ENCODE data around the gene F11. TPM values are rescaled to one million over a fixed set of nuclear protein-coding genes. Genes with fewer than 3 reads are reported as not detected.
A peak's percentile ranks its signal among the peaks of the same experiment; 100 is the strongest.
"Not testable (repeated sequence)": the region's sequence is repeated elsewhere in the genome, so short reads cannot be mapped to it uniquely, and the experiment has no call there.

Gene F11
- total RNA-seq, 1 experiment from 2014 or later: not detected

DNA sequence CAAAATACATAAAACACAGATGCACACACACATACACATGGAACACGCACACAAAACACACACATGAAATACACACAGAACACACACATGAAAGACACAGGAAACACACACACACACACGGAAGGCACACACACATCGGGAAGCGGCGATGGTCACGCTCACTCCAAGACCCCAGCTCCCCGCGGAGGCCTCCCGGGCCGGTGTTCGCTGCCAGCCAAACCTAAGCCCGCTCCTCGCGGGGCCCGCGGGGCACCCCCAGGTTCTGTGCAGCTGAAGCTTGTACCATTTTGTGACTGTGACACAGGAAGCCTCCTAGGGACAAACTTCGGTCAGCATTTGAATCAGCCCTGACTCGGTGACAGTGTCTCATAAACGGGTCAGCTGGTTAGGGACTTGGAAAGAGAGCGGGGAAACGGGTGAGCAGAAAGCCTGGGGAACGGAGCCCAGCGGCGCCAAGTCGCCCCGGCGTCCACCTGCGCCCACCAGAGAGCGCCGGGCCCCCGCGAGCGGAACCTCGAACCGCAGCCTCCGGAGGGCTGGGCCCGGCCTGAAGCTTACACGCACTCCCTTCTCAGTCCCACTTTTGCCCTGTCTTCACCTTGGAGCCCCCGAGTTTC lies 32.1 kb downstream of the F11 start:
- DNase-seq (ENCODE audit: low spot score): no peak

DNA sequence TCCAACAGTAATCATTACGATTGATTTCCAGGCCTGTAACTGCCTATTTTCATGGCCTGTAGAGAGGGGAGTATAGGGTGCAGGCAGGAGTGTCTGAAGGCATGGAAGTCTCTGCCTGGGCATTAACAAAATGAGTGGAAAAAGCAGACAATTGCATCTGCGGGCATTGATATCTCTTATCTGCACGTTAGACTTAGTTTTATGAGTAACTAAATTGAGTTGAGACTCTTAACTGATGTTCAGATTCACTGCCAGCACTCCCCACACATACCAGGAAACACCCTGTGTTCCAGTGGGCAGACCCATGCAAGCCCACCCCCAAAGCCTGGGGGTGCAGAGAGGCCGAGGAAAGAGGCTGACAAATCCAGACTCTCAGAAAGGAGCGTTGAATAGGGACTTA lies 33.3 kb downstream of the F11 start:
- no peak for DNase-seq (ENCODE audit: low spot score)

DNA sequence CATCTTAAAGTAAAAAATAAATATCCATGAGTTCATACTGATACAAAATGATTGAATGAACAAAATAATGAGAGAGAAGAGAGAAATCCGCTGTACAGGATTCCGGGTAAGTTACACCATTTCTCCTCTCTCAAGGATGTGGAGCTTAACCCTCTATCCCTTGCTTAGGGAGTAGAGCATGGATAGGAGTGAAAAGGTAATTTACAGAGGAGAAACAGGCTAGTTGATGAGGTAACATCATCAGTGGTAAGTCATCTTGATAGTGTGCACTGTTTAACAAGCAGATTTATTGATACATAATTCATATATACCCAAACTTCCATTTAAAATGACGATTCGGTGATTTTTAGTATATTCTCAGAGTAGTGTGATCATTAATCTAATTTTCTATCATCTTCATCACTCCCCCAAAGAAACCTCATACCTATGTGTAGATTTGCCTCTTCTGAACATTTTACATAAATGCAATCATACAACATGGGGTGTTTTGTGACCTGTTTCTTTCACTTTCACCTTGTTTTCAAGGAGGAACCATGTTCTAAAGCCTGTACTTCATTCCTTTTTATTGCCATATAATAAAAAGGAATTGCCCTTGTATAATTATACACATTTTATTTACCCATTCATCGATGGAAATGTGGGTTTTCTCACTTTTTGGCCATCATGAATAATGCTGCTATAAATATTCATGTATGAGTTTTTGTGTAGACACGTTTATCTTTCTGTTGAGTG lies 34.8 kb downstream of the F11 start:
- DNase-seq (ENCODE audit: low spot score): no peak

DNA sequence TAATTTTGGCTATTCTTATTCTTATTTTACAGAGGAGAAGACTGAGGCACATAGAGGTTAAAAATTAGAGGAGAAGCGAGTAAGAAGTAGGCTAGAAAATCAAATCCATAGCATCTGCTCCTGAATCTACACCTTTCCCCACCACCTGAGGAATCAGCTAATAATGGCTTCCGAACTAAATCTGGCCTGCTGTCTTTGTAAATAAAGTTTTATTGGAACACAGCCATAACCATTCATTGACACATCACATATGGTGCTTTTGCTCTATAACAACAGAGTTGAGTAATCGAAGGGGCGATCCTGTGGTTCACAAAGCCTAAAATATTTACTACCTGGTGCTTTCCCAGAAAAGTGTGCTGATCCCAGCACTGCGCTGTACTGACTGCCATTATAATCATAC lies 38.2 kb downstream of the F11 start:
- no peak for DNase-seq (ENCODE audit: low spot score)

DNA sequence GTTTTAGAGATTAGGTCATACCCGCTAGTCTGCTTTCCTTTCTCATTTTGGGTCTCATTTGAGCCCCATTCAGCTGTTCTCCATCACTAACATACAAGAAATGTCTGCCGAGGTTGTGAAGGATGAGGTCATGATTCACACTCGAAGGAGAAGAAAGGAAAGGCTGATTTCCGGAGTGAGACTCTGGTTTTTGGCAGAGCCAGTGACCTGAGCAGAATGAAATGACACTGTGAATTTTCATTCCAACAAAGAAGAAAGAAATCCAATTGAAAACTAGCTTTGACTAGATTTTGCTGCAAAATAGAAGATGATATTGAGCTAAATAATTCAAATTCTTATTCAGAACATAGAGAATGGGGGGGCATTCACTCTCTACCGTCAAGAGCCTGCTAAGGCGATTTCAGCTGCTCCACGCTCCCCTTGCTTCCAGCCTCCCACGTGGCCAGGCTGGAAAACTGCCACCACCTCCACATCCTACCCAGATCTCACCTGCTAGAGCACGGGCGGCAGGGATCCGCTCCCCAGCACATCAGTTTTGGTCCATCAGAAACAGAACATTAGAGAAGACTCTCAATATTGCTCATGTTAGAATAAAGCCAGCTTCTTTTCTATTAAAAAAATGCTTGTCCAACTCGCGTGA lies 39.0 kb downstream of the F11 start:
- no peak for DNase-seq (ENCODE audit: low spot score)

DNA sequence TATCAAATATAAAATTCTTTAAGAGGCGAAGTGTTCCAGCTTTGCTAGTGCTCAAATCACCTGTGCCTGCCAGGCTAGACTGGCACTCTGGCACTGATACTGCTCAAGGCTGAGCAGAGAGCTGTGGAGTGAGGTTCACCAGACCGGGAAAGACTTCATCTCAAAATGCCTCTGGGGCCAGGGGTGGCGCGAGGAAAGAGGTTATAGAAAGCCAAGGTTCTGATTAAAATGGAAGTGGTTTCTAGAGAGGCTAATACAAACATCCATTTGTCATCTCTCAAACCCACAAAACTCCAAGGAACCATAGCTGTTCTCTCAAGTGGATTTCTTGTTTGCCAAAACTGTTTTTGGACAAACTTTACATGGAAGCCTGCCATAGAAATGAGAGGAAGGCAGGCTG lies 41.5 kb downstream of the F11 start:
- peak; percentile 10 for DNase-seq (ENCODE audit: low spot score)

DNA sequence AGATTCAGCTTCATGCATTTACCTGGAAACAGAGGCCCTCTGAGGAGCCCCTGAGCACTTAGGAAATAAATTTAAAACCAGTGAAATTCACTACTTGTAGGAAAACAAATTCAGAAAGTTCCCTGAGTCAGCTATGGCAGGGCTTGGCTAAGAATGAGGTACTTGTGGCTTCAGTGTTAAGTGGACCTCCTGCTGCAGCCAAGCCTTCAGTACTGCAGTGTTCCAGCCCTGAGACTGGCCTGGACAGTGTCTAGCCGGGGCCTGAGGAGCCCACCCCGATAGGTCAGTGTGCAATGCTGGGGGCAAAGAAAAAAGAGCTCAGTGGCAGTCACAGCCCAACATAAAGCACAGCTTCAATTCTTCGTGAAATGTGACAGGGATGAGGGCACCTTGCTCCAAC lies 41.9 kb downstream of the F11 start:
- DNase-seq (ENCODE audit: low spot score): no peak

DNA sequence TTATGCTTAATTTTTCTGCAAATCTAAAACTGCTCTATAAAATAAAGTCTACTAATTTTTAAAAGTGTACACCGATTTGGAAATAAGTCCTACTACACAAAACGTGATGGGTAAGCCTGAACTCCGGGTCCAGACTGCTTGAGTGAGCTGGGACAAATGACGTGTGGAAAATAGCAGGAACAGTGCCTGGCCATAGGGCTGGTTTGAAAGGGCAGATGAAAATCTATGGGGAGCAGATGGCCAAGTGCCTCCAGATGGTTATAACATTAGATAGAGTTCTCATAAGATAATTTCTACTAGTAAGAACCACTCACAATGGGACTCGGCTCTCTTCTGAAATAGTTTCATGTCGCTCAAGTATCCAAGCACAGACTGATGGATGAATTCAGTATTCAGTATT lies 52.5 kb downstream of the F11 start:
- no peak for DNase-seq (ENCODE audit: low spot score)

DNA sequence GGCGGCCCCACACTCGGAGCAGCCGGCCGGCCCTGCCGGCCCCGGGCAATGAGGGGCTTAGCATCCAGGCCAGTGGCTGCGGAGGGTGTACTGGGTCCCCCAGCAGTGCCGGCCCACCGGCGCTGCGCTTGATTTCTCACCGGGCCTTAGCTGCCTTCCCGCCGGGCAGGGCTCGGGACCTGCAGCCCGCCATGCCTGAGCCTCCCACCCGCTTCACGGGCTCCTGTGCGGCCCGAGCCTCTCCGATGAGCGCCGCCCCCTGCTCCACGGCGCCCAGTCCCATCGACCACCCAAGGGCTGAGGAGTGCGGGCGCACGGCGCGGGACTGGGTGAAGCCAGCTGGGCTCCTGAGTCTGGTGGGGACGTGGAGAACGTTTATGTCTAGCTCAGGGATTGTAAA lies 58.7 kb downstream of the F11 start:
- not testable (repeated sequence) for DNase-seq (ENCODE audit: low spot score)

DNA sequence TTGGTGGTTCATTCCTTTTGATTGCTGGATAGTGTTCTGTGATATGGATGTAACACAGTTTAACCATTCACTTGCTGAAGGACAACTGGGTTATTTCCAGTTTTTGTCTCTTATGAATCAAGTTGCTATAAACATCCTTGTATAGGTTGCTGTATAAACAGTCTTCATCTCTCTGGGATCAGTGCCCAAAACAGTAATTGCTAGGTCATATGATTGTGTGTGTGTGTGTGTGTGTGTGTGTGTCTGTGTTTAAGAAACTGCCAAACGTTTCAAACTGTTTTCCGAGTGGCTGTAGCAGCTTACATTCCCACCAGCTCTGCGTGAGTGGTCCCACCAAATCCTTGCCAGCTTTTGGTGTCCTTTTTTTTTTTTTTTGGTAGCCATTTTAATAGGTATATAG lies 60.4 kb downstream of the F11 start:
- DNase-seq (ENCODE audit: low spot score): peak; percentile 47

DNA sequence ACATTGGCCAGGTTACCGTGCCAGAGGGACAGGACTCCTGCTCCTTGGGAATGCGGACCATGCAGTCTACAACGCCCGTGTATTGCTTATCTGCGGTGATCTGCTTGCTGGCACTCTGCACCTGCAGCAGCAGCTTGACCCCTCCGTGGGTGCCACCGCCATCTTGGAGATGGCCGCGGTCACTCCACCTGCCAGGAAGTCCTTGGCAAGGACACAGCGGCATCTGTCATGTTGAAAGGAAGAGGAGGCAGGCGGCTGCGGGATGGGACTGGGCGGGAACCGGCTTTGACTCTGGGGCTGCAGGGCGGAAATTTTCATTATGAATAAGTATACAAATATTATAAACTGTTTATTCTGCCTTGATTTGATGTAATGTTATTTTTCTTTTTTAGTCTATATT lies 63.4 kb downstream of the F11 start:
- DNase-seq (ENCODE audit: low spot score): no peak

DNA sequence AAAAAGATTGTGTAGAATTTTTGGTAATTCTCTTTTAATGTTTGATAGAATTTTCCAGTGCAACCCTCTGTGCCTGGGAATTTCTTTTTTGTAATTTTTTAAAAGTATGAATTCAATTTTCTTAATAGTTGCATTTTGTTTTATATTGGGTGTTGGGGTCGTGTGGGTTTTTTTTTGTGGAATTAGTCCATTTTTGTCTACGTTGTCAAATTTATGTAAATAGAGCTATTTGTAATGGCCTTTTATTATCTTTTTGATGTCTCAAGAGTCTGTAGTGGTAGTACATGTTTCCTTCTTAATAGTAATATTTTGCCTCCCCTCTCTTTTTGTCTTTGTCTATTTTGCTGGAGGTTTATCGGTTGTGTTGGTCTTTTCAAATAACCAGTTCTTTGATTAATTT lies 64.4 kb downstream of the F11 start:
- no peak for DNase-seq (ENCODE audit: low spot score)

DNA sequence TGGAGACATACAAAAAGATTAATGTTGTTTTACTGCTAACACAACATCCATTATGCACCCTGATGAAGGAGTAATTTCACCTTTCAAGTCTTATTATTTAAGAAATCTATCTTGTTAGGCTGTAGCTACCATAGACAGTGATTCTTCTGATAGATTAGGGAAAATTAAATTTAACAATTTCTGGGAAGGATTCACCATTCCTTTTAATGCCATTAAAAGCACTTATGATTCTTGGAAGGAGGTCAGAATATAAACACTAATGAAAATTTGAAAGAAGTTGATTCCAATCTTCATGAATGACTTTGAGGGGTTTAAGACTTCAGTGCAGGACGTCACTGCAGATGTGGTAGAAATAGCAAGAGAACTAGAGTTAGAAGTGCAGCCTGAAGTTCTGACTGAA lies 69.8 kb downstream of the F11 start:
- no peak for DNase-seq (ENCODE audit: low spot score)

Other genes with a start within 250 kb of the F11 start
- gene TLR3, start 197.0 kb upstream of the F11 start, total RNA-seq (2014; rRNA removed; shearing (Covaris generic)): 16.8 and 33.0 TPM in 2 replicates
- gene FAM149A, start 161.5 kb upstream of the F11 start, total RNA-seq (2014; rRNA removed; shearing (Covaris generic)): 1.4 and 2.2 TPM in 2 replicates
- 13.6 and 22.0 TPM in 2 replicates for gene CYP4V2, start 74.6 kb upstream of the F11 start, total RNA-seq (2014; rRNA removed; shearing (Covaris generic))
- gene KLKB1, start 38.7 kb upstream of the F11 start, total RNA-seq (2014; rRNA removed; shearing (Covaris generic)): 0.17 TPM in 1 of 2 replicates, not detected in the other